Fibroblast of skin of abdomen (primary cell): ENCODE data around the gene SRRM2. TPM values are rescaled to one million over a fixed set of nuclear protein-coding genes. Genes with fewer than 3 reads are reported as not detected.

Source experiments
- DNase-seq: peaks from one replicate; pipeline ENCODE4 v3.0.0-alpha.2; 2013
- polyA plus RNA-seq, 2 experiments: library from polyadenylated mRNA; unstranded; fragments of 120-200 nt; gene quantifications; one replicate each; pipeline ENCODE4 v1.2.1, GENCODE V29; 2013; ENCODE audit not compliant: insufficient read length in 2 of 2

SRRM2 gene
- 347 TPM for polyA plus RNA-seq (2013, experiment 1 of 2; ENCODE audit: insufficient read length)
- polyA plus RNA-seq (2013, experiment 2 of 2; ENCODE audit: insufficient read length) = 320 TPM

DNA sequence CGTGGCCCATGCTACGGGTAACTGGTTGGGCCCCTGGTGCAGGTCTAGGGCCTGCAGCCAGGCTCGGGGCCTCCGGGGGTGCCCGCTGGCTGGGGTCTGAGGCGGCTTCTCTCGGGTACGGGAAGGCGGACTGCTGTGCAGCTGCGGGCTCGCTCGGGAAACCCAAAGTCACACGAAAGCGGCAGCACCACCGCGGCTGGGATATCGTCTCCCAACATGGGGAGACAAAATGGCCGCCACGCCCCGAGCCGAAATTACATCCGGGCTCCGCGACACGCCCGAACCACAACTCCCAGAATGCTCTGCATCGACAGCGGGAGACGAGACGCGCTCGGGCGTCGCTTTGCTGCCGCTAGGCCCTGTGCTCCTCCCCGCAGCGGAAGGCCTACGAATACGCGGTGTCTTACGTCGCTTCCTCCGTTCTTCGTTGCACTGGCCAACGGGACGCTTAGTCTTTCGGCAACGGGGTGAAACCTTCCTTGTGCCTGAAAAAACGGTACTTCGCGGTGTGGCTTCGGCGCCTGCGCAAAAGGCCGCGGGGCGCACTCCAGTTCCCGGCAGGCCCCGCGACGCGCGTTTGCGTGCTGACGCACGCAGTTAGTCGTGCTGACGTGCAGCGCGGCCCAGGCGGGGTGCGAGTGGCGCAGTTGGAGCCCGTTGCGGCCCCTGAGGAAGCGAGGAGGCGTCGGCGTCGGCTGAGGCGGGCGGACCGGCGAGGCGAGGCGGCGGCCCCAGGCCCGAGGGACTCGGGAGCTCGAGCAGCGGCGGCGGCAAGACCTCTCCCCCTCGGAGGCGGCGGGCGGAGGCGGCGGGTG is at the start of gene SRRM2:
SRRM2 (plus strand) TSS at position 604 of the 815 bp plus-strand sequence. CDS start 3,727 bp downstream, outside the sequence.
- peak; percentile 97 for DNase-seq

DNA sequence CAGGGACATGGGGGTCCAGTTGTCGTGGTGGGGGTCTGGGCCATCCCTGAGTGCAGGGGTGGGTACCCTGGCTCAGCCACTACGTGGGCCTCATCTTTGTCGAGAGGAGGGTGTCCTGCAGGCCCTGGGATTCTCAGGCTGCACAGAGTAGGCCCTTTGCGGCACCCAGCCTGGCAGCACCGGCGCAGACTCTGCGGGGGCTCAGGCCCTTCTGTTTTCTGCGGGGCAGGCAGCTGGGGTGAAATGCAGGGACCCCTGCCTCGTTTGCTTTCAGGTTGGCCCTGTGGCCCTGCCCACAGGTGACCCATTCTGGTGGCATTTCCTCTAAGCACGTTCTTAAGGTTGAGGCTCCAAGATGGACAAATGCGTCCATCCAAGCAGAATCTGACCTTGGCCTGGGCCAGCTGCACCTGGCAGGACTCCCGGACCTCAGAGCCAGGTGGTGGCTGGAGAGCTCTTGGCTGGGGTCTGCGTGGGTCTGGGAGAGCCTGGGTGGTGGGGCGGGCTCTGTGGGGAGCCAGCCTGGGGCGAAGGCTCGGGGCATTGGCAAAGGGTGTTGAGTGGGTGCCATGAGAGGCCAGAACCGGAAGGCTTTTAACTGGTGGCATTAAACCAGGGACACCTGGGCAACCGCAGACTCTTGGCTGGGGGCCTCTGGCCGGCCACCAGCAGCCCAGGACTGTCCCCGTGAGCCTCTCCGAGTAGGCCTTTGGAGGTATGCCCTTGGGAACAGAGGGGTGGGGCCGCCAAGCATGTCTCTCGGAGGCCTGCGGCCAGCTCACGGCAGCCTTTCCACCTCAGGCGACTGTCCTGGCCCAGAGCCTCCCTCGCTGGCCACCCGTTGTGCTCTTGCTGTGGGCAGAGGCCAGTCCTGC is 49.3 kb upstream of the SRRM2 start:
- no peak for DNase-seq

DNA sequence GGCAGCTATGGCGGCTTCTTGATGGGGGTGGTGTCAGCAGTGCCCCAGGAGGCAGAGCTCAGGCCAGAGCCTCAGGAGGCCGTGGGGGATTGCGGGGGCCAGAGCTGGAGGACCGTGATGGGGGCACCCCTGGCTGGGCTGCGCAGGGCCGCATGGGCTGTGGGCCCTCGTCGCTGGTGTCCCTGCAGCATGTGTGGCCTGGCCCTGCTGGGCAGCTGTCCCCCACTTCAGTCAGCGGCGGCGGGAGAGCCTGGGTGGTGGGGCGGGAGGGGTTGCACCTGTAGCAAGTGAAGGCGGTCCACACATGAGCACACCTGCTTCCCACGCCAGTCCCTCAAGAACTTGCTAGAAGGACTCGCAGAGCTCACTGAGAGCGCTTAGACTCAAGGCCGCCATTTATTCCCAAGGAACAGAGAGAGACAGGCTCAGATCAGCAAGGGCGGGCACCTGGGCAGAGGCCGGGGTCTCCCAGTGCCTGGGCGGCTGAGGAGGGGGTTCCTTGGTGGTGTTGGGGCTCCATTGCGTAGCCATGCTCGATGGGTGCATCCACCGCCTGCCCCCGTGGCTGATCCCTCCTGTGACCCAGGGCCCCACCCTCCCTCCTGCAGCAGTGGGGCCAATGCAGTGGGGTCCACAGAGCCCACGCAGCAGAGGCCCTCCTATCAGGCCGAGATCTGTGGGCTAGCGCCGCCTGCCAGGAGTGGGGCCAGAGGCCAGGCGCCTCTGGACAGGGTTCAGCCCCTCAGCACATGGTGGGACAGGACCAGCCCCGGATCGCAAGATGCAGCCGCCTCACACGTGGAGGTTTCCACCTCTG is 48.1 kb upstream of the SRRM2 start:
- DNase-seq = no peak

DNA sequence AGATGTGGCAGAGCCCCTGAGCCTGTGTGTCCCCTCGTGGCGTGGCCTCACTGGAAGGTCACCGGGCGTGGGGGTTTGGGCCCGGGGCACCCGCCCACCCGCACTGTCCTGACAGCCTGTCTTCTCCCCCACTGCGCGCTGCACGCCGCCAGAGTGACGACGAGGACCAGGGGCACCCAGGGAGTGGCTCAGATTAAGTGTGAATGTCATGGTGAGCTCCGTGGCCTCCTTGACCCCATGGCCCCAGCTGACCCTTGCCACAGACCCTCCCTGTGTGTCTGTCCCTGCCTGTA is 47.5 kb upstream of the SRRM2 start:
- no peak for DNase-seq

DNA sequence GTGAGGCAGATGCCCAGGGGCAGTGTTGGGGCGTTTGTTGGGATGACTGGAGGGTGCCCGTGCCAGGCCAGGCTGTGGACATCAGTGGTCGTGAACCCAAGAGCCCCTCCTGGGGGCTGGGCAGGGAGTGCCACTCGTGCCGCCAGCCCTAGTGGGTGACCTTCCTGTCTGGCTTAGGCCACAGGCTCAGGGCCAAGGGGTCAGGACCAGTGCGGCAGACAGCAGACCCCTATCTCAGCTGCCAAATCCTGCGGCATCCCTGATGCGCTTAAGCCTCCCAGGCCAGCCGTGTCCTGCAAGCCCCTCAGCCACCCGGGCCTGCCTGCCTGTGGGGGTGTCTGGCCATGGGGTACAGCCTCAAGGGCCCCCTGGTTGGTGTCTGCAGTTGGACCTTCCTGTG is 47.1 kb upstream of the SRRM2 start:
- DNase-seq = no peak

DNA sequence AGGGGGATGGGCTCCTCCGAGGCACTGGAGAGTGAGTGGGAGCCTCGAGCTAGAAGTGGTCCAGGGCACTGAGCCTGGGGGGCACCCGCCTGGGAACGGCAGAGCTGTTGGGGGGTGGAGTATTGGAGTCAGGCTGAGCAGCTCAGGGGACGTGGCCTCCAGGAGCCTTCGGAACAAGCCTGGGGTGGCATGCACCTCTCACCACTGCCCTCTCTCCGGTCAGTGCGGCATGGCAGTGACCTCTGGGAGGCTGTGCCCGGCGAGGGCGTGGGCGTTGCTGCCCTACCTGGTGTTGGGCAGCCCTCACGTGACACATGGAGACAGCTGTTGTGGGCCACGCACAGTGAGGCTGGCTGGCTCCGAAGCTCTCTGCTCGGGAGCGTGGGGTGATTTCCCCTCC is 46.4 kb upstream of the SRRM2 start:
- DNase-seq = no peak

DNA sequence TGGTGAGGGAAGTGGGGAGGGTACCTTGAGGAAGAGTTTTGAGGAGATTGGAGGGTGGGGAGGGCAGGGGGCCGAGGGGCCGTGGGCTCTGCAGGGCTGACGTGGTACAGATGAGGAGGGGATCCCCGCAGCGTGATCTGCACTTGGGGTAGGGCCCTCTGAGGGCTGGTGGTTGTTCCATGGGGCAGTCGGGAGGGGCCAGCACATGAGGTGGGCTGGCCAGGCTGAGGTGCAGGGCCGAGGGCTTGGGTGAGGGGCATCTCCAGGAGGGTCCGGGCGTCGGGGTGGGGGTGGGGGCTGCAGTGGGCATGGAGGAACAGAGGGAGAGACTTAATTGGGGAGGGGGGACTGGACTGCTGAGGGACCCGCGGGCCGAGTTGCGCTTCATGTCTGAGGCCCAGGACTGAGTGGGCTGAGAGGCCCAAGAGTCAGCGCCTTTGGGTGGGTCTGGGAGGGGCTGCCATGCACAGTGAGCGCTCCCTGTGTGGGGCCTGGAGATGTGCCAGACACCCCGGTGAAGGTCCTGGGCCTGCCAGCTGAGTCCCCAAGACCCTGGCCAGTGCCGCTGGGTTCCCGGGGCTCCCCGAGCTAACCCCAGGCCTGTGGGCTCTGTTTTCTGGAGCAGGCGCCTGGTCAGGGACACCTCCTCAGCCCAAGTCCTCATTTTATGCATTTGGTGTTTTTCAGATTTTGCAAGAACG is 45.7 kb upstream of the SRRM2 start:
- DNase-seq = no peak

DNA sequence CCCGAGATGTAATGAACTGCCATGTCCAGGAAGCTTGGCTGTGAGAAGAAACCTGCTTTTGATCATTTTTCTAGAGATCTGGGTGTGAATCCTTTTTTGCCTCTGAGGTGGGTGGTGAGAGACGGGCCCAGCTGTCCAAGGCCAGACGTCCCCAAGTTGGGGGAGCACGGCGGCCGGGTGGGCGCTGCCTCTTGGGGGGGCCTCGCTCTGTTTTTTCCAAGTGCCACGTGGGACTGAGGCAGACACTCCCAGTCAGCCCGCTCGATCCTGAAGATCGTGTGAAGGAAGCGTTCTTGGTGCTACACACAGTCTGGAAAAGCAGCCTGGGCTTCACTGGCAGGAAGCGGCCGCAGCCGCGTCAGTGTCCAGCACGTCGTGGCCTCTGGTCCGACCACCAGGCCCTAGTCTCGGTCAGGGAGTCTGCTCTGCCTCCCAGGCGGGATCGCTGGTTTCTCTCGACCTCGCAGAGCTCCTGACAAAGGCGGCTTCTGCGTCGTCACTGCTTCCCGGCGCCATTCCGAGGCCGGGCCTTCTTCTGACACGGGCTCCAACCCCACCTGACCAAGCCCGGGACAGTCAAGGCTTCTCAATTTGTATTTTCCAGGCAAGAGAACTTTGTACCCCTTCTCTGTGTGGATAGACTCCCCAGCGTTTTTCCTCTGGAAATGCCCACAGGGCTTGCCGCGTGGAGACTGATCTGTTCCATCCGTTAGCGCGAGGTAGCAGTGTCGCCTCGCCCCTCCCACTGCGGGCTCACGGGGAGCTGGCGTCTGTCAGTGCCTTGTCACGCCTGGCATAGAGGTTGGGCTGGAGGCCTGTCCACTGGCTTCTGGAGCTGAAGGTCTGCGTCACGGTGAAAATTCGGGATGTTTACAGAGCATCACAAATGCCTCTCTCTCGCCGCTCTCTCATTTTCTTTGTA is 44.8 kb upstream of the SRRM2 start:
- no peak for DNase-seq

DNA sequence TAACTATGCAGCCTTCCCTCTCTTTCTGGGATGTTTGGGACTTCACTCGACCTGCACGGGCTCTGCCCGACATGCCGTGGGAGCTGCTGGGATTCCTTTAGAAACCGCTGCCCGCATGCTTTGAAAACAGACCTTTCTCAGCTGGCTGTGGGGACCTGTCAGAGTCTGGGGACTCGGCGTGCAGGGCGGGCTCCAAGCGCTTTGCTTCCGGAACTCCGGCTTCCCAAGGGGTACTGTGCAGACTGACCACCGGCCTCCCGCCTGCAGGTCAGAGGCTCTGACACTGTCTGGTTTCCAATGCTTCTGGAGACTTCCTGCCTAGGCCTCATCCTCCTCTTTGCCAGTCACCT is 44.2 kb upstream of the SRRM2 start:
- DNase-seq = no peak

DNA sequence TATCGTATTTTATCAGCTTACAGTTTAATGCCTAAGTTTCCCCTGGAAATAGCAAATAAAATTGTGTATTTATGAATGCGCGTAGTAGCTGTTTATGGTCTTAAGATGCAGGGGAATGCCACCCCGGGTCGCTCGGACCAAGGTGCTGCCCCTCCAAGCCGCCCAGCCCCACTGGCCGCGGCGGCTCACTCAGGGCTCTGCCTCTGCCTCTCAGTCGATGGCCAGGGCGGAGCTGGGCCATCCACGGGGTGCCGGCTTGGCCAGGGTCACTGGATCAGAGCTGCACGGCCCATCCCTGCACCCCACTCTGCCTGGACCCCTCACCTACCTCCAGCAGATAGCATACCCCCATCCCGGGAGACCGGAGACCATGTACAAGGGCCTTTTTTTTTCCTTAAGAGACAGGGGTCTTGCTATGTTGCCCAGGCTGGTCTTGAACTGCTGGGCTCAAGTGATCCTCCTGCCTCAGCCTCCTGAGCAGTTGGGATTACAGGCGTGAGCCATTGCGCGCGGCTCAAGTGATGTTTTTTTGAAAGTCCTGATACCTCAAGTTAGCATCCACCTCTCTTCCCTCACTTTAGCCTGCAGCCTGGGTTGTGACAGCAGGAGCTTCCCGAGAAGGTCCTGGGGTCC is 43.4 kb upstream of the SRRM2 start:
- no peak for DNase-seq

DNA sequence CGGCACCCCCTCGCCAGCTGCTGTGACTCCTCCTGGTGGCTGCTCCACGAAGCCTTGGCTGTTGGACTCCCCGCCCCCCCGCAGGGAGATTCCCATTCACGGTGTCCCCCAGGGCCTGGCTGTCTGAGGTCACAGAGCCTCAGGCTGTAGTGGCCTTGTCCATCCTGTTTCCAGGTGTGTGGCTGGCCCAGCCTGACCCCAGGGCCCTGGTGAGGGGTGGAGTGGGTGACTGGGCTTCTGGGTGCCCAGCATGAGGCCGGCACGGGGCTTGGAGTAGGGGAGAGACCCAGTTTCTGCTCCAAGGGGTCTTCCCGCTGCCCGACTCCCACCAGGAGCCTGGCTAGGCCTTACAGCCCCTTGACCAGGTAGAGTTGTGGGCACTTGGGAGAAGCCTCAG is 42.9 kb upstream of the SRRM2 start:
- DNase-seq = no peak

DNA sequence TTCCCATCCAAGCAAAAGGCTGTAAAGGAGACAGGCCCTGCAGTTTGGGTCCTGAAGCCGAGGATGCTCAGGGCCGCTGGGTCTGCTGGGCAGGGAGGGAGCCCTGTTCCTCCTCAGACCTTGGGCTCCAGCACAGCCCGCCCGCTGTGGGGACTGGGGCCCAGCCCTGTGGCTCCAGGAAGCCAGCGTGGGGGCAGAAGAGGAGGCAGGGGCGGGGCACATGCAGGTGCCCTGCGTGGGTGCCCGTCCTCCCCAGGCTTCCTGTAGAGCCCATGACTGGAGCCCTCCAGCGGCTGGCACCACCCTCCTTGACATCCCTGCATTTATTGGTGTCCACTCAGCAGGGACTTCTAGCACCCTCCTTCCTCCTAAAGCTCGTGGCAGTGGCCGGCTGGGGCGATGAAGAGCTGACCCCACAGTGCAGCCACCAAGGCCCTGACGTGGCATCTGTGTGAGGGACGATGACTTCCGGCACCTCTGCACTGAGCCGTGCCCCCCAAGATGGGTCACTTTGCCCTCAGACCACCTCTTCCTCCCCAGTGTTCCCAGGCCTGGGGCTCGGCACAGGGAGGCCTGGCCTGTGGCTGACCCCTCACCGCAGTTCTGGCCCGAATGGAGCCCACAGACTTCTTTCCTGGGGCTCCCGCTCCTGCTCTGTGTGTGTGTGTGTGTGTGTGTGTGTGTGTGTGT is 42.3 kb upstream of the SRRM2 start:
- DNase-seq = no peak

DNA sequence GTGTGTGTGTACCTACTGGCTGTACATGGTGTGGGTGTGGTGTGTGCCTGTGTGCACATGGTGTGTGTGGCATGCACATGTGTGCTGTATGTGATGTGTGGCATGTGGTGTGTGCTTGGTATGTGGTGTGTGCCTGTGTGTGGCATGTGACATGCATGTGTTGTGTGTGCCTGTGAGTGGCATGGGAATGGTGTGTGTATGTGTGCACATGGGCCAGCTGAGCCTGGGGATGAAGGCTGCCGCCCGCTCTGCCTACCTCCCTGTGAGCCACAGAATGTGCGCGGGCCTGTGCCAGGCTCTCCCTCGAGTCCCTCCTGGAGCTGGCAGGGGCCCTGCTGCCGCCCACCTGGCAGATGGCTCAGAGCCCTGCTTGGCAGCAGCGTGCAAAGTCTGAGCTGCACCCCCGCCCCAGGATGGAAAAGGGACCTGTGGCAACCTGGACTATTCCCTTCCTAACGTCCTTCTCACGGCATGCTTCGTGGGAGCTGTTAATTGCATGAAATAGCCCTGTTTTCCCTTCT is 41.7 kb upstream of the SRRM2 start:
- no peak for DNase-seq

DNA sequence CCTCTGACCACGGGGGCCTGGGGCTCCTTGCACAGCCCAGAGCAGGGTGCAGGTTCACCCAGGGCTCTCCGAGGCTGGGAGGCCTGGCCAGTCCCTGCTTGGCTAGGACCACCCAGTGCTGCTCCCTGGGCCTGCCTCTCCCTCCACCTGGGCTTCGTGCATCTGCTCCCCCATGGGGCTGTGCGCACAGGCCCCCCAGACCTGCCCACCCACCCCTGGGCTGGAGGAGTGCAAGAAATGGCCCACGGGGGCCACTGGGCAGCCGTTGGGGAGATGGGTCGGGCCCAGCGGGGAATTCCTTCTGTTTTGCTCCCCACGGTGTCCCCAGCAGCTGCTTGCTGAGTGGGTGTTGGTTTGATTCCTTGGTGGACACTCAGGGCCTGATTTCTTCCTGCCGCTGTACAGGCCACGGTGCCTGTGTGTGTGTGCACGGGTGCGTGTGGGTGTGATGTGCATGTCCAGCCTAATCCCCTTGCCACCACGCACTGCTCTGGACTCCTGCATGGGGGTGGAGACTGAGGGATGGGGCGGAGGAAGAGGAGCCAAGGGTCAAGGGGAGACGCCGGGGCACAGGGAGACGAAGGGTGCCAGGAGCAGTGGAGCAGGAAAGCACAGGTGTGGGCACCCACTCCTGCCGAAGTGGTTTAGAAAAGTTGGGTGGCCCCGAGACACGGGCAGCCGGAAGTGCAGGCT is 40.9 kb upstream of the SRRM2 start:
- no peak for DNase-seq

DNA sequence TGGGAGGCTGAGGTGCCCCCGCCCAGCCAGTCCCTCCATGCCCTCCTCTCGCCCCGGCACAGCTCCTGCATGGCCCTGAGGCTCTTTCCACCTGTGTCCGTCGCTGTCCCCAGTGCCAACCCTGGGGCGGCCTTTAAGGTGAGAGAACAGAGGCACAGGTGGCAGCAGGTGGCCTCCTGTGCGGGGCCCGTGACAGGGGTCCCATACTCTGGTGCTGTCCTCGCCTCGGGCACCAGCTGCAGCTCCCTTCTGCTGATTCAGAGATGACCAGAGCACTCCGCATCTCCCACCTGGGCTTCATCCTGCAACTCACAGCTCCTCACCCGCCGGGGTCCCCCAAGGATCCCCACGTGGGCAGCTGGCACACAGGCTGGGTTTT is 40.4 kb upstream of the SRRM2 start:
- DNase-seq = no peak

DNA sequence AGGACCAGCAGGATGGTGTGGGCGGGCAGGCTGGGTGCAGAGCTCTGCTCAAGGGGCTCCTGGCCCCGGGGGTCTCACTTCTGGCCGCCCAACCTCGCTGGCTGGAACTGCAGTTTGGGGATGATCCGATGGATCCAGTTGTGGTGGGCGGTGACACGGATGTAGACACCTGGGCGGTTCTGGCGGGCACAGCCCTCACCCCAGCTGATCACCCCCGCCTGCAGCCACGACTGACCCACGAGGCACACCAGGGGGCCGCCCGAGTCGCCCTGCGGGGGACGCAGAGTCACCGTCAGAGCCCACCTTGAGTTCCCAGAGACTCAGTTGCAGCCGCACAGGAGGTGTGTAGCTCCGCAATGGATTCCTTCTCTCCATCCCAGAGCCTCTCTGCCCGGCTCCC is 39.9 kb upstream of the SRRM2 start:
- DNase-seq = no peak

DNA sequence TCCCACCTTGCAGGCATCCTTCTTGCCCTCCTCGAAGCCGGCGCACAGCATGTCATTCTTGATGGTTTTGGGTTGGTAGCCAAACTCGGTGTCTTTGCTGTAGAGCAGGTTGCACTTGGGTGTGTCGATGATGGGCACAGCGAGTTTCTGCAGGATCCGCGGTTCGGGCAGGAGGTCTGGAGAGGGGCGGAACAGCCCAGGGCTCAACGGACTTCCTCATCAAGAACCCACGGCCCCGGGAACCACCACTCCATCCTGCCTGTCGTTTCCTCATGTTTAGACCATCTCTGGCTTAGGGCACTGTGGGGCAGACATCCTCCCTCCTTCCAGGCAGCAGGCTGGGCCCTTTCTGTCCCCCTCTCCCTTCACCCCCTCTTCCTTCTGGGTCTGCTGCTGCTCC is 38.9 kb upstream of the SRRM2 start:
- no peak for DNase-seq

DNA sequence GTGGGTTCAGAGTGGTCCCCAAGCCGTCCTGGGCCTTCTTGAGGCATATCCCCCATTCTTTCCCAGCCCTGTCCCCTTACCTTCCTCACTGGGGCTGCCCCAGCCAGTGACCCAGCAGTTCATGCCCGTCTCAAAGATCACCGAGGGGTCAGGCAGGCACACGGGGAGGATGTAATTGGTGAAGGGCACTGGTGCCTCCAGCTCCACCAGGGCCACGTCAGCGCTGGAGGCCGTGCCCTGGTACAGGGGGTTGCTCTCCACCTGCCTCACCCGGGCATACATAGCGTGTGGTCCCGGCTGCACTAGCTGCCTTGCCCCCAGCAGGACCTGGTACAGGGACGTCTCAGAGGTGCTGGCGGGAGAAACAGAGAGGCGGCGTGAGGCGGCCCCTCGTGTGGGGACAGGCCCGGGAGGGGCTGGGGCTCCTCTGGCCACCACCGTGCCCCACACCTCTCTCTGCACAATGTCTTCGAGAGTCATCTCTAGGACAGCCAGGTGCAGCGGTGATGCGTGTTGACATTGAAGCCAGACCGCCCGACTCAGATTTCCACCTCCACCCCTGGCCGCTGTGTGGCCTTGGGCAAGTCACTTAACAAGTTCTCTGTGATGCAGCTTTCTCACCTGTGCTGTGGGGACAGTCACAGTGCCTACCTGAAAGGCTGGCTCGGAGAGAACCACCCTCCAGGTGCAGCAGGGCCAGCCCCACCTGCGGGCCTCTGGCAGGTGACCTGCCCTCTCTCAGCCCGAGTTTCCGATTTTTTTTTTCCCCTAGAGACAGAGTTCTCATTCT is 38.3 kb upstream of the SRRM2 start:
- no peak for DNase-seq

DNA sequence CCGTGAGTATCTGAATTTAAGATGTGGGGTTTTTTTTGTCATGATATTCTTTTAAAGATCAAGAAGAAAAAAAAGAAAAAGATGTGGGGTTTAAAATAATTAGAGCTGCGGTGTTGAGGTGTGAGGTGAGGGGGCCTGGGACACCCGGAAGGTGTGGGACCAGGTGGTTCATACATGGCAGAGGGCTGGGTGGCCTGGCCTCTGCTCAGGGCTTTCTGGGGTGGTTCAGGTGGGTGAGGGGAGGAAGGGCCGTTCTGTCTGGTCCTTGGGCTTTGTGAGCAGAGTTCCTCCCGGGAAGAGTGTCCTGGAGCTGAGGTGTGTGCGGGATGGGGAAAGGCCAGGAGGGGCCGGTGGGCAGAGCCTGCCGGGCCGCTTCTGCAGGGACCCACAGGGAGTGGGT is 37.4 kb upstream of the SRRM2 start:
- DNase-seq = no peak
